ENCODE data around the gene TMEM61. TPM values are rescaled to one million over a fixed set of nuclear protein-coding genes. Genes with fewer than 3 reads are reported as not detected.
"Not testable (repeated sequence)": the region's sequence is repeated elsewhere in the genome, so short reads cannot be mapped to it uniquely, and the experiment has no call there.

Gene TMEM61
- total RNA-seq, result 2.9 and 4.2 TPM in 2 replicates

DNA sequence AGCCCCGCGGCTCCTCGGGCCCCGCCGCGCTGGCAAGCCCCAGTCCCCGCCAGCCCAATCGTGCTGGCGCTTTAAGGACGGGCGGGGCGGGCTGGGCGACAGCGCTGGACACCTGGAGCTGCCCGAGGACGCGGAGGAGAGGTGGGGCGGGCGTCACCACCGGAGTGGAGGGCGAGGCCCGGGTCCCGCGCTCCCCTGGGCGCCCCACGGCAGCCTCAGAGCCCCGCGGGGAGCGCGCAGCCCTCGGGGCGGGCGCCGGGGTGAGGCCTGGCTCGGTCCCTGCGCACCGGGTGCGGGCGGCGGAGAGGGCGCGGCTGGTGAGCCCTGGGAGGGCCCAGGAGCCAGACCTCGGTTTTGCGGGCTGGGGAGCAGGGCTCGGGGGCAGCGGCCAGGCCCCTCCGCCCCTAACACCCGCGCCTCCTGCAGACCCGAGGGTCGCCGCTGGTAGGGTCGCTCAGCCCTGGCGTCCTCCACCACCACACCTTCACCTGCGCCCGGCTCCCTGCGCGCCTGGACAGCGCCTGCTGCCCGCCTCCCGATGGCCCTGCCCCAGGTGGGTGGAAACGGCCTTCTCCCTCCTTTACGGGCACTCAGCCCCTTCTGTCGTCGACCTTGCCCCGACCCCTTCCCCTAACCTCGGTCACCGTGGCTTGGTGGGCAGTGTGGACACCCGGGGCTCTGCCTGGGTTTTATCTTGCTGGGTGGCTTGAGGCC, at the start of gene TMEM61:
TSS of gene TMEM61 (plus strand) at position 101 of the 714 bp plus-strand sequence. CDS start at position 539, 438 bp downstream.
- TF ChIP-seq CTCF (IDR thresholded peaks at IDR 0.05; ENCODE audit: insufficient read depth, low read length, severe bottlenecking), result no peak
- H3K27me3 ChIP-seq (ENCODE audit: control insufficient read depth, insufficient read depth, low read length), result no peaks in the 10 kb centered on the region
- H3K36me3 ChIP-seq (ENCODE audit: control insufficient read depth, insufficient read depth, low read length), result no peaks in the 10 kb centered on the region
- FAIRE-seq (no peak), DNase-seq (ENCODE audit: low read depth) (no peak)
- H3K4me3 ChIP-seq (ENCODE audit: low read depth, low read length), result peak within 1 kb of the TSS; percentile 45

DNA sequence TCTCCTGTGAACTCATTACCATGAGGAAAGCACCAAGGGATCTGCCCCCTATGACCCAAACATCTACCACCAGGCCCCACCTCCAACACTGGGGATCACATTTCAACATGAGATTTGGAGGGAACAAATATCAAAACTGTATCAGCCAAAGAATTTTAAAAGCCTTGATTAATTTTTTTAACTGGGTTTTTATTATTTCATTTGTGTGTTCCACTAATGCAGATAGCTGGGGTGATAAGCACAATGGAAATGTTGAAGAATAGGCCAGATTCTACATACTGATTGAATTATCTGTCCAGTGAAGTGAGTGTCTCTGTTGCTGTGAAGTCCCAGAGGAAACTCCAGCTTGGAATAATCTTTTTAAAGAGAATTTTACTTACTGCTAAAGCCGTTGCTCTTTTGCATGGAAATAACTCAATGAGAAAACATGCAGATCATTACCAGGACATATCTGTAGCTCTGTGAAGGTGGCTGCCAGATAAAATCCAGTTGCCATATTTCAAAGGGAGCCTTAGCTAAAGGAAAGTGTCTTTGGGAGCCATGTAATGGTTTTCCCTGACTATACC, 49.1 kb upstream of the TMEM61 start:
- Histone ChIP-seq H3K4me3 (ENCODE audit: low read depth, low read length) (no peak overlapping the region), H3K36me3 (ENCODE audit: control insufficient read depth, insufficient read depth, low read length) (no peaks in the 10 kb centered on the region), H3K27me3 (ENCODE audit: control insufficient read depth, insufficient read depth, low read length) (no peaks in the 10 kb centered on the region)
- FAIRE-seq (no peak), DNase-seq (ENCODE audit: low read depth) (no peak)
- TF ChIP-seq CTCF (IDR thresholded peaks at IDR 0.05; ENCODE audit: insufficient read depth, low read length, severe bottlenecking), result no peak

DNA sequence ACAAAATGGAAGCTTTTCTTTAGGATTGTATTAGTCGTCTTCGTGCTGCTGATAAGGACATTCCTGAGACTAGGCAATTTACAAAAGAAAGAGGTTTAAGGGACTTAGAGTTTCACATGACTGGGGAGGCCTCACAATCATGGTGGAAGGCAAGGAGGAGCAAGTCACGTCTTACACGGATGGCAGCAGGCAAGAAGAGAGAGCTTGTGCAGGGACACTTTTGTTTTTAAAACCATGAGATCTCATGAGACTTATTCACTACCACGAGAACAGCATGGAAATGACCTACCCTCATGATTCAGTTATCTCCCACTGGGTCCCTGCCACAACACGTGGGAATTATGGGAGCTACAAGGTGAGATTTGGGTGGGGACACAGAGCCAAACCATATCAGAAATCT, 46.3 kb upstream of the TMEM61 start:
- H3K27me3 ChIP-seq (ENCODE audit: control insufficient read depth, insufficient read depth, low read length); H3K4me3 ChIP-seq (ENCODE audit: low read depth, low read length); FAIRE-seq; H3K36me3 ChIP-seq (ENCODE audit: control insufficient read depth, insufficient read depth, low read length); DNase-seq (ENCODE audit: low read depth): not testable (repeated sequence)

GRCh38 chr1:54934869-54935268, 45.6 kb upstream of the TMEM61 start:
- H3K27me3 ChIP-seq (ENCODE audit: control insufficient read depth, insufficient read depth, low read length), result no peaks in the 10 kb centered on the region
- no peak for TF ChIP-seq CTCF (IDR thresholded peaks at IDR 0.05; ENCODE audit: insufficient read depth, low read length, severe bottlenecking)
- DNase-seq (ENCODE audit: low read depth) (peak; percentile 83), FAIRE-seq (no peak)
- H3K36me3 ChIP-seq (ENCODE audit: control insufficient read depth, insufficient read depth, low read length), result no peaks in the 10 kb centered on the region
- H3K4me3 ChIP-seq (ENCODE audit: low read depth, low read length), result no peak overlapping the region

DNA sequence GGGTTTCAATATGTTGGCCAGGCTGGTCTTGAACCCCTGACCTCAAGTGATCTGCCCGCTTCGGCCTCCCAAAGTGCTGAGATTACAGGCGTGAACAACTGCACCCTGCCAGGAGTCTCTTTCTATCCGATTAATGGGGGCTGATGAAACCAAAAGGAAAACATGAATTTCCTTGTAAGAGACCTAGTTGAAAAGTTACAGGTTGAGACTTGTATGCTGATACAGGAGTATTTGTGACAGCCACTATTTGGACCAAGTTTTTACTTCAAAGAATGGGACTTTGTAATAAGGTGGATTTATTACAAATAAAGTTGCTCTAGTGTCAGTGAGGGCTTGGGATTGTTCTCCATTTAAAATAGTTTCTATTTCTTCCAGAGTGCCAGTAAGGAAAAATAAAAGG, 43.6 kb upstream of the TMEM61 start:
- TF ChIP-seq CTCF (IDR thresholded peaks at IDR 0.05; ENCODE audit: insufficient read depth, low read length, severe bottlenecking), result no peak
- DNase-seq (ENCODE audit: low read depth), result peak; percentile 71
- Histone ChIP-seq H3K4me3 (ENCODE audit: low read depth, low read length) (no peak overlapping the region), H3K36me3 (ENCODE audit: control insufficient read depth, insufficient read depth, low read length) (no peaks in the 10 kb centered on the region), H3K27me3 (ENCODE audit: control insufficient read depth, insufficient read depth, low read length) (no peaks in the 10 kb centered on the region)
- no peak for FAIRE-seq

- TF ChIP-seq CTCF (IDR thresholded peaks at IDR 0.05; ENCODE audit: insufficient read depth, low read length, severe bottlenecking), result no peak
- Histone ChIP-seq H3K4me3 (ENCODE audit: low read depth, low read length) (no peak overlapping the region), H3K36me3 (ENCODE audit: control insufficient read depth, insufficient read depth, low read length) (no peaks in the 10 kb centered on the region), H3K27me3 (ENCODE audit: control insufficient read depth, insufficient read depth, low read length) (no peaks in the 10 kb centered on the region)
- FAIRE-seq (no peak), DNase-seq (ENCODE audit: low read depth) (peak; percentile 73)
Observed at GRCh38 chr1:54937469-54937868, 43.0 kb upstream of the TMEM61 start.

DNA sequence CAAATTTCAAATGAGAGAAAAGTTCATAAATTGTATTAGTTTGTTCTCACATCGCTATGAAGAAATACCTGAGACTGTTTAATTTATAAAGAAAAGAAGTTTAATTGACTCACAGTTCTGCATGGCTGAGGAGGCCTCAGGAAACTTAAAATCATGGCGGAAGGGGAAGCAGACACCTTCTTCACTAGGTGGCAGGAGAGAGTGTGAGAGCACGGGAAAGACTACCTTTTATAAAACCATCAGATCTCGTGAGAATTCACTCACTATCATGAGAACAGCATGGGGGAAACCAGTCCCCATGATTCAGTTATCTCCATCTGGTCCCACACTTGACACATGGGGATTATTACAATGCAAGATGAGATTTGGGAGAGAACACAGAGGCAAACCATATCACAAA, 41.5 kb upstream of the TMEM61 start:
- FAIRE-seq; DNase-seq (ENCODE audit: low read depth); H3K4me3 ChIP-seq (ENCODE audit: low read depth, low read length); H3K27me3 ChIP-seq (ENCODE audit: control insufficient read depth, insufficient read depth, low read length); H3K36me3 ChIP-seq (ENCODE audit: control insufficient read depth, insufficient read depth, low read length): not testable (repeated sequence)
